IPS DF 19.7 (cell line): ENCODE measurements around the gene ANKFY1.

ENCODE experiments used
- DNase-seq: peaks from one replicate; pipeline ENCODE4 v3.0.0-alpha.2; 2013; ENCODE audit warnings: low read depth, low spot score

The ANKFY1 gene, protein sequence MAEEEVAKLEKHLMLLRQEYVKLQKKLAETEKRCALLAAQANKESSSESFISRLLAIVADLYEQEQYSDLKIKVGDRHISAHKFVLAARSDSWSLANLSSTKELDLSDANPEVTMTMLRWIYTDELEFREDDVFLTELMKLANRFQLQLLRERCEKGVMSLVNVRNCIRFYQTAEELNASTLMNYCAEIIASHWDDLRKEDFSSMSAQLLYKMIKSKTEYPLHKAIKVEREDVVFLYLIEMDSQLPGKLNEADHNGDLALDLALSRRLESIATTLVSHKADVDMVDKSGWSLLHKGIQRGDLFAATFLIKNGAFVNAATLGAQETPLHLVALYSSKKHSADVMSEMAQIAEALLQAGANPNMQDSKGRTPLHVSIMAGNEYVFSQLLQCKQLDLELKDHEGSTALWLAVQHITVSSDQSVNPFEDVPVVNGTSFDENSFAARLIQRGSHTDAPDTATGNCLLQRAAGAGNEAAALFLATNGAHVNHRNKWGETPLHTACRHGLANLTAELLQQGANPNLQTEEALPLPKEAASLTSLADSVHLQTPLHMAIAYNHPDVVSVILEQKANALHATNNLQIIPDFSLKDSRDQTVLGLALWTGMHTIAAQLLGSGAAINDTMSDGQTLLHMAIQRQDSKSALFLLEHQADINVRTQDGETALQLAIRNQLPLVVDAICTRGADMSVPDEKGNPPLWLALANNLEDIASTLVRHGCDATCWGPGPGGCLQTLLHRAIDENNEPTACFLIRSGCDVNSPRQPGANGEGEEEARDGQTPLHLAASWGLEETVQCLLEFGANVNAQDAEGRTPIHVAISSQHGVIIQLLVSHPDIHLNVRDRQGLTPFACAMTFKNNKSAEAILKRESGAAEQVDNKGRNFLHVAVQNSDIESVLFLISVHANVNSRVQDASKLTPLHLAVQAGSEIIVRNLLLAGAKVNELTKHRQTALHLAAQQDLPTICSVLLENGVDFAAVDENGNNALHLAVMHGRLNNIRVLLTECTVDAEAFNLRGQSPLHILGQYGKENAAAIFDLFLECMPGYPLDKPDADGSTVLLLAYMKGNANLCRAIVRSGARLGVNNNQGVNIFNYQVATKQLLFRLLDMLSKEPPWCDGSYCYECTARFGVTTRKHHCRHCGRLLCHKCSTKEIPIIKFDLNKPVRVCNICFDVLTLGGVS

GRCh38 chr17:4263282-4264215, at the start of gene ANKFY1:
Gene ANKFY1, minus strand, starts transcription at chr17:4263979. Its CDS starts 38 bp downstream, at chr17:4263941.
- DNase-seq = peak; percentile 72

DNA sequence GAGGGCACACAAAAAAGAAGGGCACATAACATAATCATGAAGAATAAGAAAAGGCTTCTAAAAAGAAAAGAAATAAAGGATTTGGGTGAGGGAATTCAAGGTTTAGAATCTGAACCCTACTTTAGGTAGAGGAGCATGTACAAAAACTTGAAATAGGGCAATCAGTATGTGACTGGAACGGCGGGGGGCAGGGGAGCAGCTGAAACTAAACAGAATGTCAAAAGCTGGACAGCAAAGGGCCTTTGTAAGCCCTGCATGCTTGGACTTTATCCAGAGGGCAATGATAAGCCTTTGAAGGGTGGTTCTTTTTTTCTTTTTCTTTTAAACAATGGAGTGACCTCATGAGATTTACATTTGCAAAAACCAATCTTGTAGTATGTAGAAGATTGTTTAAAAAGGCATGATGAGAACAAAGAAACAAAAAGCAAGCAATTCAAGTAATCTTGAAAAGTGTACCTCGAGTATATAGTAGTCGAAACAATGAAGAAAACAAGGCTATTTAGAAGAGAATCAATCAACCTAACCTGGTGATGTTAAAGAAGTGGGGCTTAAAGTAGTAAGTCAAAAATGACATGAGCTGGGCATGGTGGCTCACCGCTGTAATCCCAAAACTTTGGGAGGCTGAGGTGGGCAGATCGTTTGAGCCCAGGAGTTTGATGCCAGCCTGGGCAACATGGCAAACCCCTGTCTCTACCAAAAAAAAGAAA, 46.7 kb upstream of the ANKFY1 start:
- no peak for DNase-seq

GRCh38 chr17:4309897-4310296, 46.1 kb upstream of the ANKFY1 start:
- no peak for DNase-seq

GRCh38 chr17:4307179-4307930, 43.6 kb upstream of the ANKFY1 start:
- peak; percentile 48 for DNase-seq

GRCh38 chr17:4305224-4305623, 41.4 kb upstream of the ANKFY1 start:
- no peak for DNase-seq

DNA sequence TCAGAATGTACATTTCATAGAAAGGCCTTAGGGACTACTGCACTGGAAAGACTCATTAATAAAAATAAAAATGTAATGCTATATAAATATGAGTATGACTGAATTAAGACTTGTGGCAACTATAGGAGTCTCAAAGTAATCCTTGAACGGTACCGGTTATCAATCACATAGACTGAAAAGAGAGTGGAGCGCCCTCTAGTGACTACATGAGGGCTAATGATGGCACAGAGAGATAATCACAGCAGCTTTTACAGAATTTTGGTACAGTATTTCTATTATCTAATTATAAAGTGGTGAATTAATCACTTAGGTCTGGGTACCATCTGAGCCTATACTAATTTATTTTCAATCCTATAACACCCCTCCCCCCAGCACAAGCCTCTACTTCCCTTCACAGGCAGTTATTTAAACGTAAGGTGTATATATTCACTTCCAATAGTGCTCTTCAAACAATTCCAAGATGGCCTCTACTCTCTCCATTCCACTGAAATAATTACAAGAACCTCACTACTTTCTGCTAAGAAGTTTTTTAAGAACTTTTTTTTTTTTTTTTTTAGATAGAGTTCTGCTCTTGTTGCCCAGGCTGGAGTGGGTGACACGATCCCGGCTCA, 40.7 kb upstream of the ANKFY1 start:
- no peak for DNase-seq

GRCh38 chr17:4301066-4301465, 37.3 kb upstream of the ANKFY1 start:
- DNase-seq = no peak

GRCh38 chr17:4297351-4297750, 33.6 kb upstream of the ANKFY1 start:
- DNase-seq = no peak

DNA sequence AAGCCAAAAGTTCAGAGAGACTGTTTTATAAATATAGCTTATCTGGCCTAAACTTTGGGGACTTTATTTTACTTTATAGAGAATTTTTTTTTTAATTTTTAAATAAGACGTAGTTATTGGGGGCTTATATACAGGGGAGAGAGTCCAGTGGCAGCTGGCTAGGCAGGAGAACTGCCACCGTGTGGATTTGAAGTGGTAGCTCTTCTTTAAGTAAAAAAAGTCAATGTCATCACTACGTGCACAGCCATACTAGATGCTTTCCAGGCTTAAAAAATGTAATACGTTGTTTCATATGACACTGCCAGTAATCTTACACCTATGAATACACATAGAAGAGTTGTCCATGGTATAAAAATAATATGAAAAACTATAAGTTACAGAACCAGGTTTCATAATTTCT, 31.9 kb upstream of the ANKFY1 start:
- DNase-seq = no peak

- DNase-seq = no peak
Measured at GRCh38 chr17:4293572-4293971, 29.8 kb upstream of the ANKFY1 start.

GRCh38 chr17:4287710-4288109, 23.9 kb upstream of the ANKFY1 start:
- no peak for DNase-seq

GRCh38 chr17:4276514-4276913, 12.7 kb upstream of the ANKFY1 start:
- no peak for DNase-seq

- DNase-seq = no peak
Measured at GRCh38 chr17:4272972-4273368, 9.2 kb upstream of the ANKFY1 start.

DNA sequence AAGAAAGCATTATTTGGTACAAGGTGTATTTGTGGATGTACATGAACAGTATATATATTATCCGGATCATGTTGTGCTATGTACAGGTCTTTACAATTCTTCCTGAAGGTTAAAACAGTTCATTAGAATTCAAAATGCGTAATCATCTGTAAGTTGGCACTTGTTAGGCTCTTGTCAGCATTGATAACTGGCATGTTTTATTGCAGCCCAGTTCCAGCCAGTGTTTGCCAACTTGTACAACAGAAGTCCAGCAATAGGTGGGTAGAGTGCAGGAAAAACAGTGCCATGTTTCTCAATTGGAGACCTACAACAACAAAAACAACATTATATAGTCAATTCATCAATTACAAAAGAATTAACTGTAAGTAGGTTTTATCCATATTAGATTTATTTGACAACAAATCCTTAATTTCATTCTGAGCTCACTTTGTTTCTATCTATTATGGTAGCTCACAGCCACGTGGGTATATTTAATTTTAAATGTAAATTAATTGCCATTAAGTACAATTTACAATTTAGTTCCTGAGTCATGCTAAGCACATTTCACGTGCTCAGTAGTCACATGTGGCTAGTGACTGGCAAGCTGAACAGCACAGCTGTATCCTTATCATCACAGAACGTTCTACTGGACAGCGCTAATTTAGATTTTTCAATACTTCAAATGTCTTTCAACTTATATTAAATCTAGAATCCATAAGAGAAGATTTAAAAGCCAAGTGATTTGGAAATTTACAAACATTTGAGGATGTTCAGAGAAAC, 8.6 kb upstream of the ANKFY1 start:
- DNase-seq = no peak

- no peak for DNase-seq
Measured at GRCh38 chr17:4270736-4271135, 7.0 kb upstream of the ANKFY1 start.

GRCh38 chr17:4269915-4270314, 6.1 kb upstream of the ANKFY1 start:
- DNase-seq = no peak

DNA sequence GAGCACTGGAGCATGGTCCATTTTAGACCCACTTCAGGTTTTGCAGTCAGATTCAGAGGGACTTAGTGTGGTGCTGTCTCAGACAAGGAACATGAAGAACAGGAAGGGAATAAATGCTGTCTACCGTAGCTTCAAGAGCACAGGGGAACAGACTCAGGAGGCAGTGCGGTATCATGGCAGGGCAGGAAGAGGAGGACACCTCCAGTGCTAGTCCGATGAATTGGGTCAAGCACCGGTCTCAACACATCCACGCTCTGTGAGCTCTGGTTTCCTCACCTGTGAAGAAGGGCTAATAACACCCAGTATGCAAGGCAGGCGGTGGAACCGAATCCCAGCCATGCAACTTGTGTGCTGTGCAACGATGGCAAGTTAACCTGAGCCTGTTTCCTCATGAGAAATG, 3.6 kb upstream of the ANKFY1 start:
- DNase-seq = no peak

GRCh38 chr17:4266550-4266949, 2.8 kb upstream of the ANKFY1 start:
- no peak for DNase-seq
